Endothelial cell of umbilical vein (primary cell): ENCODE results near the gene CXCR4. TPM values are rescaled to one million over a fixed set of nuclear protein-coding genes. Genes with fewer than 3 reads are reported as not detected.

Experiments used
- BruUV-seq: library from RNA; stranded (reverse); fragments of 400-500 nt; replicated peaks from 2 replicates; lab custom pipeline; 2021; lab: Mats Ljungman, UMichigan
- CTCF ChIA-PET: fragments of 300-600, 350-600 bp; sonication (Branson Sonifier 250); formaldehyde crosslinking; loops from one replicate; lab custom pipeline; 2021; ENCODE audit warnings: antibody characterized with exemption, inconsistent platforms; lab: Charles Lee
- POLR2A ChIA-PET: fragments of 300-600, 350-600 bp; sonication (Branson Sonifier 250); formaldehyde crosslinking; loops from one replicate; lab custom pipeline; 2021; ENCODE audit warnings: antibody characterized with exemption, inconsistent platforms; lab: Charles Lee
- DNase-seq: peaks from one replicate; pipeline ENCODE4 v3.0.0-alpha.2; 2011; ENCODE audit warnings: low read depth, low spot score
- FAIRE-seq: peaks from 2 replicates; lab custom pipeline; 2011; peaks lifted over from hg19 to GRCh38; lab: Jason Lieb, UNC
- H2AFZ ChIP-seq: 2 replicates; pipeline ENCODE4 v1.6.0; 2012; ENCODE audit warnings: low read depth, low read length, control low read depth, inconsistent platforms
- H3K27ac ChIP-seq: 2 replicates; pipeline ENCODE4 v1.5.1; 2011; ENCODE audit warnings: low read depth, mild to moderate bottlenecking, control low read depth, low read length, moderate library complexity; ENCODE audit not compliant: insufficient read depth
- H3K27me3 ChIP-seq, 2 experiments: 2 replicates each; pipeline versions ENCODE4 v1.6.0 to v1.6.1; 2011; ENCODE audit warnings: low read length in 2 of 2, mixed read lengths in 1 of 2; ENCODE audit not compliant: control insufficient read depth in 2 of 2, insufficient read depth in 2 of 2
- H3K36me3 ChIP-seq, 2 experiments: 2 replicates in 1 of 2; 3 replicates in 1 of 2; pipeline ENCODE4 v1.5.1; 2011; ENCODE audit warnings: low read length in 2 of 2, mild to moderate bottlenecking in 1 of 2, moderate library complexity in 1 of 2; ENCODE audit not compliant: control insufficient read depth in 2 of 2, insufficient read depth in 2 of 2; ENCODE audit errors: extremely low read depth in 1 of 2
- H3K4me1 ChIP-seq: 3 replicates; pipeline ENCODE4 v1.5.1; 2011; ENCODE audit warnings: mild to moderate bottlenecking, low read length; ENCODE audit not compliant: control insufficient read depth, insufficient read depth; ENCODE audit errors: extremely low read depth
- H3K4me2 ChIP-seq: 2 replicates; pipeline ENCODE4 v1.6.1; 2011; ENCODE audit warnings: low read length, control low read depth, mixed read lengths; ENCODE audit not compliant: insufficient read depth
- H3K4me3 ChIP-seq, 3 experiments: fragments of 200-600 bp in 1 of 3; sonication (generic), shearing (Covaris generic) in 1 of 3; replicated peaks in 1 of 3; 2 replicates each; pipeline ENCODE4 v1.5.1; 2011 to 2016; ENCODE audit warnings: control low read depth in 3 of 3, low read length in 3 of 3, mild to moderate bottlenecking in 2 of 3, inconsistent platforms in 1 of 3, low read depth in 1 of 3, moderate library complexity in 1 of 3; ENCODE audit not compliant: insufficient read depth in 1 of 3
- H3K79me2 ChIP-seq: 2 replicates; pipeline ENCODE4 v1.6.0; 2012; ENCODE audit warnings: low read length, inconsistent platforms; ENCODE audit not compliant: control insufficient read depth, insufficient read depth
- H3K9ac ChIP-seq: replicated peaks from 2 replicates; pipeline ENCODE3; 2011; ENCODE audit warnings: low read length, control low read depth; ENCODE audit not compliant: insufficient read depth; ENCODE audit errors: extremely low read depth
- H3K9me1 ChIP-seq: replicated peaks from 3 replicates; pipeline ENCODE4 v1.6.0; 2011; ENCODE audit warnings: mild to moderate bottlenecking, low read length; ENCODE audit not compliant: control insufficient read depth, insufficient read depth; ENCODE audit errors: extremely low read depth
- H3K9me3 ChIP-seq: replicated peaks from 2 replicates; pipeline ENCODE4 v1.5.1; 2012; ENCODE audit warnings: low read length, inconsistent platforms; ENCODE audit not compliant: control insufficient read depth, insufficient read depth
- H4K20me1 ChIP-seq: replicated peaks from 2 replicates; pipeline ENCODE3; 2011; ENCODE audit warnings: mild to moderate bottlenecking, low read length; ENCODE audit not compliant: control insufficient read depth, insufficient read depth; ENCODE audit errors: extremely low read depth
- CTCF ChIP-seq, 2 donors: IDR thresholded peaks; 1 replicate in 1 of 2; 2 replicates in 1 of 2; pipeline ENCODE4 v1.5.1; 2011; ENCODE audit warnings: low read length in 2 of 2, mild to moderate bottlenecking in 2 of 2, moderate library complexity in 2 of 2, control low read depth in 1 of 2, inconsistent platforms in 1 of 2, low read depth in 1 of 2; ENCODE audit not compliant: insufficient read depth in 1 of 2; ENCODE audit errors: extremely low read depth in 1 of 2
- EZH2 ChIP-seq: IDR thresholded peaks from 2 replicates; pipeline ENCODE4 v1.6.1; 2012; ENCODE audit warnings: borderline replicate concordance, low read depth, mild to moderate bottlenecking, moderate library complexity, low read length, inconsistent platforms; ENCODE audit not compliant: severe bottlenecking
- FOS ChIP-seq: IDR thresholded peaks from 2 replicates; pipeline ENCODE4 v1.6.1; 2011; ENCODE audit warnings: mild to moderate bottlenecking, low read length, moderate library complexity, borderline replicate concordance; ENCODE audit not compliant: insufficient read depth
- GATA2 ChIP-seq: IDR thresholded peaks from 2 replicates; pipeline ENCODE4 v1.7.0; 2011; ENCODE audit warnings: low read depth, mild to moderate bottlenecking, moderate library complexity, mixed read lengths, low read length; ENCODE audit not compliant: insufficient read length, insufficient read depth
- JUN ChIP-seq: IDR thresholded peaks from 2 replicates; pipeline ENCODE4 v1.6.1; 2011; ENCODE audit warnings: borderline replicate concordance, low read depth; ENCODE audit not compliant: insufficient read length, insufficient read depth
- MAX ChIP-seq: IDR thresholded peaks from 2 replicates; pipeline ENCODE4 v1.6.1; 2011; ENCODE audit not compliant: insufficient read depth, insufficient read length
- MYC ChIP-seq: IDR thresholded peaks from one replicate; pipeline ENCODE4 v1.6.1; 2011; ENCODE audit warnings: mild to moderate bottlenecking, low read depth, low read length
- POLR2A ChIP-seq: IDR thresholded peaks from 2 replicates; pipeline ENCODE4 v1.6.1; 2012; ENCODE audit warnings: low read depth, mild to moderate bottlenecking, control low read depth, low read length
- POLR2AphosphoS5 ChIP-seq: IDR thresholded peaks from 2 replicates; pipeline ENCODE4 v1.6.1; 2012; ENCODE audit warnings: low read depth, mild to moderate bottlenecking, control low read depth, low read length, moderate library complexity; ENCODE audit not compliant: insufficient read depth
- dilution Hi-C: fragments of 300-500 bp; cut with MboI; formaldehyde crosslinking; loops from one replicate; pipeline ENCODE4 v1.15.0; 2019; ENCODE audit warnings: low sequenced_read_pairs; ENCODE audit not compliant: extremely low pct_ligation_motif_present
- intact Hi-C: fragments of 100-400 bp; cut with micrococcal nuclease; formaldehyde crosslinking; loops from one replicate; pipeline ENCODE4 v1.10.0; 2022
- polyA plus RNA-seq, 4 experiments: library from polyadenylated mRNA; depleted of rRNA in 3 of 4; stranded (reverse) in 3 of 4; unstranded in 1 of 4; fragments of >200 nt; gene quantifications; 2 replicates each; pipeline versions ENCODE4 v1.2.1 to v1.2.3, GENCODE V29; 2011 to 2012; ENCODE audit warnings: missing spikeins in 1 of 4
- total RNA-seq: library from RNA; stranded (reverse); gene quantifications from 2 replicates; pipeline ENCODE4 v1.2.3, GENCODE V29; 2021

Gene CXCR4
- total and polyA plus RNA-seq, 2 donors (not counting 3 experiments of a cell fraction or from before 2014, with no cell fraction given), result 42.2 to 52.4 TPM

- H3K79me2 ChIP-seq, result no peaks in the 10 kb centered on the region
- H3K27ac ChIP-seq, result no peak overlapping the region
- H3K4me2 ChIP-seq, result no peak overlapping the region
- H3K27me3 ChIP-seq, result peaks cover 0 to 2% of the 10 kb centered on the region in 2 experiments
- no peaks in the 10 kb centered on the region for H3K9me3 ChIP-seq
- dilution Hi-C loops (no loop called here), intact Hi-C loops (no loop called here)
- no peaks in the 10 kb centered on the region for H4K20me1 ChIP-seq
- no peak overlapping the region for H3K4me3 ChIP-seq
- no peaks in the 10 kb centered on the region for H3K4me1 ChIP-seq
- FAIRE-seq (no peak), DNase-seq (no peak)
- no peaks in the 10 kb centered on the region for H3K36me3 ChIP-seq
- H3K9me1 ChIP-seq, result no peaks in the 10 kb centered on the region
- TF ChIP-seq FOS (no peak), MYC (no peak), JUN (no peak), GATA2 (no peak), POLR2A (no peak), CTCF (IDR thresholded peaks at IDR 0.05; ENCODE audit: extremely low read depth in 1 of 2, insufficient read depth in 1 of 2, low read depth in 1 of 2, low read length in 2 of 2) (no peak), EZH2 (no peak), MAX (no peak), POLR2AphosphoS5 (no peak)
- POLR2A ChIA-PET, result no interaction called here
- no peak overlapping the region for H2AFZ ChIP-seq
- no peak overlapping the region for H3K9ac ChIP-seq
- CTCF ChIA-PET, result no interaction called here
- no TSS peak for BruUV-seq
These were observed 31.1 kb upstream of the CXCR4 start for GRCh38 chr2:136149011-136149410.
